CD4-positive, alpha-beta T cell treated with Interleukin-4 for 1 hour (primary cell): ENCODE results near the gene TXN2.
"Not testable (repeated sequence)": the region's sequence is repeated elsewhere in the genome, so short reads cannot be mapped to it uniquely, and the experiment has no call there.

ENCODE experiments used
- DNase-seq, 2 donors: peaks; one replicate each; pipeline ENCODE4 v3.0.0-alpha.2; 2020 to 2022

TXN2 gene

DNA sequence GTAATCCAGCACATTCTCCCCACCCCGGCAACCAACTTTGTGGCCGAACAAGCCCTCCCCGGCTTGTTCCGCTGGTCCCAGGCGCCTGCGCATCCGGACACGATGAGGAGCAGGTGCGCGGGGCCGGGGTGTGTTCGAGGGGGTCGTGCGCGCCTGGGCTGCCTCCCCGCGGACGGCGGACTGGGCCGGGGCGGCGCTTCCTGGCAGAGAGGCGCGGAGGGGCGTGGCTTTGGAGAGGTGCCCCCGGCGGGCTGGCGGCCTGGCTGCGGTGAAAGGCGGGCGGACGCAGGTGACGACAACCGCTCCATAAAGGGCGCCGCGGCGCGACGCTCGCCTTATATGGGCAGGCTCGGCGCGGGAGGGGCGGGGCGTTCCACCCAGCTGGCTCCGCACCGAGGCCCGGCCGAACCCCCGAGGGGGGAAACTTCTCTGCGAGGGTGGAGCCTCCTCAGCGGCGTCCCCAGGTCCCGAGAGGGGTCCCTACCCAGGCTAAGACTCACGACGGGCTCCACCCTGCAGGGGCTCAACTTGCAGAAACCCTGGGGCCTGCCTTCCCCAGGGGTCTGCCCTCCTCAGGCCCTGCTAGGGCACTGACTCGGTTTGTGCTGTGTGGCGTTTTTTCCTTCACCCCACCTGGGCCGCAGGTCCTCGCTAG is 26.4 kb downstream of the TXN2 start:
- peak; percentile 94 to 96 for DNase-seq

DNA sequence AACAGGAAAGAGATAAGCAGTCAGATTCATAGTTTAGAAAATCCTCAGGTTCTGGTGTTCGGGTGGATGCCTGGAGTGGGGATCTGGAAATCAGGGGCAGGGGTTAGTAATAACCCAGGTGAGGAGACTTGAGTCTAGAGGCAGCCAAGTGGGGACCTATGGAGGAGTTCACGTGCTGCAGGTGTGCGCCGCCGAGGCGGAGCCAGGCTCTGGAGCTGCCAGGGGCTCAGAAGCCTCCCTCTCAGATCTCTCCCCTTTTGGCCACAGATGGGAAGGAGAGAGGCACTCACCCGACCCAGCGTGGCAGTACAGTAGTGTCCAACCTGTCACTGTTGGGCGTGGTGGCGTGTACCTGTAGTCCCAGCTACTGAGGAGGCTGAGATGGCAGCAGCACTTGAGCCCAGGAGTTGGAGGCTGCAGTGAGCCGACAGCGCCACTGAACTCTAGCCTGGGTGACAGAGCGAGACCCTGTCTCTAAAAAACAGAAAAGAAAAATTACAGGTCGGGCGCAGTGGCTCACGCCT is 27.5 kb downstream of the TXN2 start:
- DNase-seq, result no peak

DNA sequence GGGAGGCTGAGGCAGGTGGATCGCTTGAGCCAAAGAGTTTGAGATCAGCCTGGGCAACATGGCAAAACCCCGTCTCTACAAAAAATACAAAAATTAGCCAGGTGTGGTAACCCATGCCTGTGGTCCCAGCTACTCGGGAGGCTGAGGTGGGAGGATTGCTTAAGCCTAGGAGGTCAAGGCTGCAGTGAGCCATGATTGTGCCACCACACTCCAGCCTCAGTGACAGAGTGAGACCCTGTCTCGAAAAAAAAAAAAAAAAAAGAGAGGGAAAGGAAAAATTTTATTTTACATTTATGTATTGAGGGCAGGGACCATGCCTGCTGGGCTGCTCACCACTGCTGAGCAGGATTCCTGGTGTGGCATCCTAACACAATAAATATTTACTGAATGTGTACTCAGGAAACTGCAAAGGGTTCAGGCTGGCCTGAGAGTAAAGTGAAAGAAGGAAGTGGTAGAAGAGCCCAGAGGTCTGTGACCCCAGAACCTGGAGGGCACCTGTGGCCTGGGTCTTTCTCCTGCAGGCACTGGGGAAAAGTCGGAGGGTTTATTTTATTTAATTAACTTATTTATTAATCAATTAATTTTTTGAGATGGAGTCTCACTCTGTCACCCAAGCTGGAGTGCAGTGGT is 28.3 kb downstream of the TXN2 start:
- not testable (repeated sequence) for DNase-seq

DNA sequence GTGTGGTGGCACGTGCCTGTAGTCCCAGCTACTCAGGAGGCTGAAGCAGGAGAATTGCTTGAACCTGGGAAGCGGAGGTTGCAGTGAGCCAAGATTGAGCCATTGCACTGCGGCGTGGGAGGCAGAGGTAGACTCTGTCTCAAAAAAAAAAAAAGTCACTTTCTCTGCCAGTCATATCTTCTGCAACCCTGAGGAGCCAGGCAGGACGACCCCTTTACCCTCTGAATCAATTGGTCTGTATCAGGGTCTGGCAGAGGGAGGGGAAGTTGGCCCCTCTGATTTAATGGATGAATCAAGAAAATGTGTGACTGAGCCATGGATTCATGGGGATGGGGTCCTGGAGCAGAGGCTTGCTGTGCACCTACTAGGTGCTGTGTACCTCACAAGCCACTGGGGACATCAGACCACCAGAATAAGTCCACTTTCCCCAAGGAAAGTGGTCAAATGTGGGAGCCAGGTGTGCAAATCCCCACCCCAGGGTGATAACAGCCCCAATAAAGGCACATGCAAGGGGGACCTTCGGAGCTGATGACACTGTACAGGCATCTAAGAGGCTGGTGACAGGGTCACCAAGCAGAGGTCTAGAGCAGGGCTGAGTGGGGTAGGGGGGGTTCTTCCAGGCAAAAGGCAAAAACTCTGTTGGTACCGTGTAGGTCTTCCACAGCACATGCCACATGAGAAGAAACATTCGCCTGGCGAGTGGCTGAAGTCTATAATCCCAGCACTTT is 29.0 kb downstream of the TXN2 start:
- no peak for DNase-seq

DNA sequence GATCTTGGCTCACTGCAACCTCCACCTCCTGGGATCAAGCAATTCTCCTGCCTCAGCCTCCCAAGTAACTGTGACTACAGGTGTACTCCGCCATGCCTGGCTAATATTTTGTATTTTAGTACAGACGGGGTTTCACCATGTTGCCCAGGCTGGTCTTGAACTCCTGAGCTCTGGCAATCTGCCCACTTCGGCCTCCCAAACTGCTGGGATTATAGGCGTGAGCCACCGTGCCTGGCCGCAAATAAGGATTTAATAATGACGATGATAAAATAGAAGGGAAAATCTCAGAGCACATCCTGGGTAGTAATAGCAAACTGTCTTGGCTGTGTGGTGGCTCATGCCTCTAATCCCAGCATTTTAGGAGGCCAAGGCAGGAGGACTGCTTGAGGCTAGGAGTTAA is 30.5 kb downstream of the TXN2 start:
- DNase-seq, result not testable (repeated sequence)

DNA sequence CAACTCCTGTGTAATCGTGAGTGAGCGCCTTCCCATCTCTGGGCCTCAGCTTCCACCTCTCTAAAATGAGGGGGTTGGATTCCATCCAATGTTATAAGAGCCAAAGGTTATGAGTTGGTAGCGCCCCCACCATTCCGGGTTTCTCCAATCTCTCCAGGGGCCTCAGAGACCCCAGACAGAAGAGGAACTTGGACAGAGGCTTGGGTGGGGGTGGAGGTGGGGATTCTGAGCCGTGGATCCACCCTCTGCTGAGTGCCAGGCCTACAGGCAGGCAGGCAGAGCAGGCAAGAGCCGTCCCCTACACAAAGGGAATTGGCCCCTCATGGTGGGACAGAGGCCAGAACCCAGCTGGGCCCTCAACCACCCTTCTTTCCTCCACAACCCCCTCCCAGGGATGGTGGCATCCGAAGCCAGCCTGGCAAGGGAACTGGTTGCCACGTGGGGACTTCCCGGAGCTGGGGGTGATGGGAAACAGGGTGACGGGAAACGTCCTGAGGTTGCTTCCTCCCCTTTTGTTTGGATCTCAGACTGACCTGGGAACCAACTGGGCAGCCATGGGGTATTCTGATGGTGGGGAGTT is 31.8 kb downstream of the TXN2 start:
- no peak for DNase-seq

DNA sequence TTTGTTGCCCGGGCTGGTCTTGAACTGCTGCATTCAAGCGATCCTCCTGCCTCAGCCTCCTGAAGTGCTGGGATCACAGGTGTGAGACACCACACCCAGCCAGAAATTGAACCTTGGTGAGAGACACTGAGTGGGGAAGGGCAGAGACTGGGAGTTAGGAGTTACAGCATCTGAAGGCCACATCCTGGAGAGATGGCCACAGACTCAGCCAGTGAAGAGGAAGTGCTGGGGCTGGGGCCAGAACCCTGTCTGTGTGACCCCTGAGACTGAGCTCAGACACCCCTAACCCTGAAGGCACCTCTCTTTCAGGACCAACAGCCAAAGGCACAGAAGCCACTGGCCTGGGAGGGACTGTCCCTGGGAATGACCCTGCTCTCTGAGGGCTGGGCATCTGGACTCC is 33.8 kb downstream of the TXN2 start:
- DNase-seq, result no peak

- DNase-seq, result no peak
Measured at GRCh38 chr22:36445158-36445668, 36.2 kb downstream of the TXN2 start.

DNA sequence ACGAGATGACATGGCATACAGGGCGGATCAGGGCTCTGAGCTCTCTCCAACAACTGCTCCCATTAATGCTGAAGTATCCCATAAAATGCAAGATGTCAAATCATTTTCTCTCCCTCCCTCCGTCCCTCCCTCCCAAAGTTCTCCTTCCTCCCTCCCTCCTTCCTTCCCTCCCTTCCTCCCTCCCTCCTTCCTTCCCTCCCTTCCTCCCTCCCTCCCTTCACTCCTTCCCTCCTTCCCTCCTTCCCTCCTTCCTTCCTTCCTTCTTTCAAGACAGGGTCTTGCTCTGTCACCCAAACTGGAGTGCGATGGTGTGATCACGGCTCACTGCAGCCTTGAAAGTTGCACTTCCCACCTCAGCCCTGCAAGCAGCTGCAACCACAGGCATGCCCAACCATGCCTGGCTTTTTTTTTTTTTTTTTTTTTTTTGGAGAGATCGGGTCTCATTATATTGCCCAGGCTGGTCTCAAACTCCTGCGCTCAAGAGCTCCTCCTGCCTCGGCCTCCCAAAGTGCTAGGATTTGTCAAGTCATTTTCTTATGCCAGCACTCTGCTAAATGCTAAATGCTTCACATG is 38.2 kb downstream of the TXN2 start:
- DNase-seq, result no peak

DNA sequence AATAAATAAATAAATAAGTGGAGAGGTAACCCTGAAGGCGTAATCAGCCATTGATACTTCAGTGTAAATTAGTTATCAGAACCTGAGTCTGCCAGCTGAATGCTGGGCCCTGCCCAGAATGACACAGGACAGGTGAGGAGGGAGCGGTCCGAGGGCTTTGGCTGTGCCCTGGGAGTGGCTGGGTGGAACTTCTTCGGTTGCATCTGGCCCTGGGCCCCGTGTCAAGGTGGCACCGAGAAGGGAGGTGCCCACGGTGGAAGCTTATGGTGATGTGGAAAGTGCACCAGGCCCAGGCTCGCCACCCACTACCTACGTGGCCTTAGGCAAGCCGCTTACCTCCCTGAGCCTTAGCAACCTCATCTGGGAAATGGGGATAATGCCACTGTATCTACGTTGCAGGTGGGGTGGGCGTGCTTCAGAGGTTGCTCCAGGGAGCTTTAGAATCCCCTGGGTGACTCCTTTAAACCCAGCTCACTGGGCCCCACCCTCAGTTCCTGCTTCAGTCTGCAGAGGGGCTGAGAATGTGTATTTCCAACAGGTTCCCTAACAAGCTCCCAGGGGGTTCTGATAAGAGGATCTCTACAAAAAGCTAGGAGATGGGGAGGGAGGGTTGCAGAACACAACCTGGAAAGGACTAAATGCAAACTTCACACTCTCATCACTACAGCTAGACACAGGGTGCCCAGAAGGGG is 38.8 kb downstream of the TXN2 start:
- DNase-seq, result no peak

GRCh38 chr22:36440429-36441002 is 40.9 kb downstream of the TXN2 start:
- DNase-seq, result no peak

GRCh38 chr22:36439481-36440271 is 41.8 kb downstream of the TXN2 start:
- no peak for DNase-seq

DNA sequence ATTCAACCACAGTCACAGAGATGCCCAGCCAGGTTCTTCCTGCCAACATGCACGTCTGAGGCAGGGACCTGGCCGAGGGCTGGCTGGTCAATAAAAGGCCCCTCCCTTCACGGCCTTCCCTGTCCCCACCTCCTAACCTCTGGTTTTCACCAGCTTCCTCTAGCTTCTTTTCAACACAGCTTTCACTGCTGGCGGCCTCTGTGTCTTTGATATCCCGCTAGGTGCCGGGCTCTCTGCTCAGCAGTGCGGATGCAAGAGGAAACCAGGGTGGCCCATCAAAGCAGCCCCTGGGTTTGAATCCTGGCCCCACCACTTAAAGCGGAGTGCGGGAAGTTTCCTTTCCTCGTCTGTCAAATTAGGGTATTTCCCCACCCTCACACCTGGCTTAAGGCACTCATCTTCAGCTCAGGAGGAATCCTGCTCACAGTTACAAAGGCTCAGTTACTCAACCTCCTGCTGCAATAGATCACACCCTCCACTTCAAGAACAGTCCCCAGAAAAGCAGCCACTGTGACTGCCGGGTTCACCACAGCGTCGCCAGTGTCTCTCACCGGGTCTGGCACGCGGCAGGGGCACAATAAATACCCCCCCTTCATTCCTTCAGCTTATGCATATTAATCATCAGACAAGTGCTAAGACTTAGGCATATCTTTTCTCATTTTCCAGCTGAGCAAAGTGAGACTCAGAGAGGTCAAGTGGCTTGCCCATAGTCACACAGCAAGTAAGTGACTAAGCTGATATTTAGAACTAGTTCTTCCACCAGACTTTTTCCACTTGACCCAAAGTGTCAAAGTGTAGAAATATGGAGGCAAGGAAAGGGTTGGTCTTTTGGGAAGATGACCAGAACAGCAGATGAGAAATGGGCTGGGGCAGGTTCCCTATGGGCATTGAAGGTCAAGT is 45.7 kb downstream of the TXN2 start:
- DNase-seq, result peak; percentile 85 to 86

DNA sequence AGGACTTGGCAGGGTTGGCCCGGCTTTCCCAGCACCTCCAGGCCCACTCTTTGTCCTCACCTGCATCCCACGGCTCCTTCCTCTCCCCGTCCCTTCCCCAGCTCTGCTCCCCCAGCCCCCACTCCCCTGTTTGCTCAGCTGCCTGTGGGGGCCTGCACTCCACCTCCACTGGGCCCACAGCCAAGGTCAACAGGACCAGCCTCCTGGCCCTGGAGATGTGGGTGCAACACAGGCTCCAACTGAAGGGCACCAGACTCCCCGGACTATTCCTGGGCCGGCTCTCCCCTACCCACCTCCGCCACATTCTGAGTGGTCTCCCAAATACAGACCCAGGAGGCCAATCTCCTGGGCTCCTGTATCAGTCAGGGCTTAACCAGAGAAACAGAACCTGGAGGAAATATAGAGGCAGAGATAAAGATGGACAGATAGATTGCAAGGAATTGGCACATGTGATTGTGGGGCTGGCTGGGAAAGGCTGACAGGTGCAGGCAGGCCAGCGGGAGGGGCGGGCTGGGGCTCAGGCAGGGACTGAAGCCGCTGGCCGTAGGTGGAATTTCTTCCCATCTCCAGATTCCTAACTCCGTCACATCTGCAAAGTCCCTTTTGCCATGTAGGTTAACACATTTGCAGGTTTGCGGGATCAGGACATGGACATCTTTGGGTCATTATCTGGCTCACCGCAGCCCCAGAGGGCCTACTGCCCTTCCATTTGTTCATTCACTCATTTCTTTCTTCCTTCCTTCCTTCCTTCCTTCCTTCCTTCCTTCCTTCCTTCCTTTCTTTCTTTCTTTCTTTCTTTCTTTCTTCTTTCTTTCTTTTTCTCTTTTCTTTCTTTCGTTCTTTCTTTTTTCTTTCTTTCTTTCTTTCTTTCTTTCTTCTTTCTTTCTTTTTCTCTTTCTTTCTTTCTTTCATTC is 47.9 kb downstream of the TXN2 start:
- DNase-seq, result no peak

GRCh38 chr22:36432592-36433317 is 48.7 kb downstream of the TXN2 start:
- no peak for DNase-seq

GRCh38 chr22:36431977-36432376 is 49.5 kb downstream of the TXN2 start:
- no peak for DNase-seq

GRCh38 chr22:36430863-36431262 is 50.6 kb downstream of the TXN2 start:
- DNase-seq, result no peak

DNA sequence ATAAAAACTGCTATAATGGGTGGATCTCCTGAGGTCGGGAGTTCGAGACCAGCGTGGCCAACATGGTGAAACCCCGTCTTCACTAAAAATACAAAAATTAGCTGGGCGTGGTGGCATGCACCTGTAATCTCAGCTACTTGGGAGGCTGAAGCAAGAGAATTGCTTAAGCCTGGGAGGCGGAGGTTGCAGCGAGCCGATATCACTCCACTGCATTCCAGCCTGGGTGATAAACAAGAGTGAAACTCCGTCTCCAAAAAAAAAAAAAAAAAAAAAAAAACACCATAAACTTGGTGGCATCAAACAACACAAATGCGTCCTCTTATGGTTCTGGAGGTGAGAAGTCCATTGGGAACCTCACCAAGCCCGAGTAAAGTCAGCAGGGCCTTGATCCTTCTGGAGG is 53.5 kb downstream of the TXN2 start:
- DNase-seq, result not testable (repeated sequence)
